NCI-H82 (cell line): ENCODE results near the gene MSGN1.
"Not testable (repeated sequence)": the region's sequence is repeated elsewhere in the genome, so short reads cannot be mapped to it uniquely, and the experiment has no call there.

Experiments used
- DNase-seq: peaks from one replicate; lab custom pipeline; 2025; lab: John Stamatoyannopoulos, UW

The MSGN1 gene

GRCh38 chr2:17805717-17806363 lies 10.4 kb upstream of the MSGN1 start:
- no peak for DNase-seq

- DNase-seq: no peak
These were observed 3.1 kb upstream of the MSGN1 start for GRCh38 chr2:17813010-17813741.

- peak; percentile 85 for DNase-seq
These were observed 2.4 kb upstream of the MSGN1 start for GRCh38 chr2:17813742-17814473.

- no peak for DNase-seq
These were observed 1.7 kb upstream of the MSGN1 start for GRCh38 chr2:17814601-17815000.

GRCh38 chr2:17815468-17816184 lies 634 bp upstream of the MSGN1 start:
- DNase-seq: peak; percentile 28

GRCh38 chr2:17818235-17818815 lies 2.1 kb downstream of the MSGN1 start:
- DNase-seq: no peak

GRCh38 chr2:17821080-17821479 lies 4.8 kb downstream of the MSGN1 start:
- DNase-seq: peak; percentile 53

- DNase-seq: no peak
These were observed 5.5 kb downstream of the MSGN1 start for GRCh38 chr2:17821535-17822444.

- no peak for DNase-seq
These were observed 6.3 kb downstream of the MSGN1 start for GRCh38 chr2:17822445-17823117.

- DNase-seq: not testable (repeated sequence)
These were observed 7.4 kb downstream of the MSGN1 start for GRCh38 chr2:17823646-17824045.

- DNase-seq: no peak
These were observed 11.1 kb downstream of the MSGN1 start for GRCh38 chr2:17827316-17827715.

- DNase-seq: peak; percentile 35
These were observed 11.5 kb downstream of the MSGN1 start for GRCh38 chr2:17827785-17828184.

GRCh38 chr2:17830053-17831034 lies 14.1 kb downstream of the MSGN1 start:
- no peak for DNase-seq

- DNase-seq: no peak
These were observed 19.3 kb downstream of the MSGN1 start for GRCh38 chr2:17835516-17835915.

GRCh38 chr2:17839959-17840358 lies 23.7 kb downstream of the MSGN1 start:
- DNase-seq: no peak

GRCh38 chr2:17843457-17843856 lies 27.2 kb downstream of the MSGN1 start:
- no peak for DNase-seq

- DNase-seq: no peak
These were observed 29.5 kb downstream of the MSGN1 start for GRCh38 chr2:17845806-17846205.

GRCh38 chr2:17846676-17847075 lies 30.4 kb downstream of the MSGN1 start:
- no peak for DNase-seq

GRCh38 chr2:17847236-17847635 lies 31.0 kb downstream of the MSGN1 start:
- no peak for DNase-seq
